ENCODE data around the gene DCHS2. TPM values are rescaled to one million over a fixed set of nuclear protein-coding genes. Genes with fewer than 3 reads are reported as not detected.

Gene DCHS2, protein sequence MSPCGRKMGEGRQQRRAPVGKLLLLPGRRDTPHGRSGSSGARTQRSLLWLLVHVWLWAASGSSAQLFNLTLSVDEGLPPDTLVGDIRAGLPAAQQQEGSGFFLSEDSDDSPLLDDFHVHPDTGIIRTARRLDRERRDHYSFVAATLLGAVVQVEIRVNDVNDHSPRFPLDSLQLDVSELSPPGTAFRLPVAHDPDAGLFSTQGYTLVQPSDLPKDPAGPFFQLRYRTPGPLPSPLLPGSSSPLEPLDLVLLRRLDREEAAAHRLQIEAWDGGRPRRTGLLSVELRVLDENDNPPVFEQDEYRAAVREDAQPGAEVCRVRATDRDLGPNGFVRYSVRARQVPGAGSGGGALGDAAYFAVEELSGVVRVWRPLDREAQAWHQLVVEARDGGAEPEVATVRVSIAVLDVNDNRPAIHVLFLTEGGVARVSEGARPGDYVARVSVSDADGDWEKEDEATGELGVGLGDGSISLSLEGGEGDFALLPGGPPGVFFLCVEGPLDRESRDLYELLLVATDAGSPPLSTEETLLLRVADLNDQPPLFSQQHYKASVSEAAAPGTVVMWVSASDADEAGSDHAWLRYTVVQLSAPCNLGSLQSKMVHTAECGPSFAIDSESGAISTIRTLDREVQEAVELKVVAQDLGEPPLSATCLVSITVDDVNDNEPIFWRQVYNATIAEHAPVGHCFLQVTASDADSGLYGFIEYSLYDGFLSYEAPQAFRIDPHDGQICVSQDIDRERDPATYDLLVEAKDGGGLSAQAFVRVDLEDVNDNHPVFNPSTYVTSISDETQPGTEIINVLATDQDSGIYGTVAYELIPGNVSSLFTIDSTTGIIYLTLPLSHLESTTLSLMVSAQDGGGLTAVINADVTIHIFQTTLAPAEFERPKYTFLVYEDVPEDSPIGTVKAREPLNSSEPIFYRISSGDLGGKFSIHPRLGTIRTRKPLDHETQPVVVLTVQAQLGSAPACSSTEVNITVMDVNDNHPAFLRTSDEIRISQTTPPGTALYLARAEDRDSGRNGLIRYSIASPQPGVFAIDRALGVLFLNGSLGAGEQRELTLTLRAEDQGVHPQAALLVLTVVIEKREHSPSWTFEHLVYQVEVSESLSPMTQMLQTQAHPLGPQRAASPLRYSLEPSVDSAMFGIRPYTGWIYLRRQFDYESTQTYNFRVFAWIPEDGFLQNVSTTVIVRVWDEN (N-terminal part only)
- total RNA-seq = under 0.01 TPM in 1 of 2 replicates, not detected in the other

DNA sequence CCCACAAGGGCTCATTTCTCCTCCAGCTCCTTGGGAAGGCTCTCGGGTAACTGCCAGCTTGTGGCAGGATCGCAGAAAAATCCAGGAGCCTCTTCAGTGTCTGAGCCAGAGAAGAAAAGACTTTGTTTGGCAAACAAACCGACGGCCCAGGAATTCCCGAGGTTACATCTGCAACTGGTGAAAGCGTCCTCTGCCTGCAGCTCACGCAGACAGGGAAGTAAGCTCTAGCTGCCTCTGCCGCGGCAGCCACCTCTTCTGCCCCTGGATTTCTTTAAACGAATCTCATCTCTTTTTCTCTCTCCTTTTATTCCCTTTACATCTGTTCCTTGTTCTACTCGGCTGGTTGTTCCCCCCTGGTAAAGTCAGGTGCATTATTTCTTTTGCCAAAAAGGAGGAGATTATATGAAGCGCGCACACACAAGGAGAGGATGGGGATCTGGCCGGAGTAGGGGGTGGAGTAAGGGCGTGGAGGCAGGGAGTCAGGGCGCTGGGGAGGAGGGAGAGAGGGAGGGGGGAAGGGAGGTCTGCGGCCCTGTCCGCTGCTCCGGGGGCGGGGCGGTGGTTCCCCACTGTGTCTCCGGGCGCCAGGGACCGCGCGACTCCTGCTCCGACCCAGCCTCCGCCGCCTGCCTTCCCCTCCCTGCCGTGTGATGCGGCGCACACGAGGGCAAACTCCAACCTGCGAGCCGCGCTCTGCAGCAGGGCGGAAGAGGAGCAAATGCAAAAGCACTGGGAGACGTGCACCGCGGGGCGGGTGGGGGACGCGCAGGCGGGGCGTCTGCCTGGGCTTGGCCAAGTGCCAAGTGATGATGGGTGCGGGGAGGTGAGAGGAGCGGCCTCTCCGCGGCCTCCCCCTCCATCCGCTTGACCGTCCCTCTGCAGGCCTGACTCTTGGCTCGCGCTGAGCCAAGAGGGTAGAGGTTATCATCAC lies at the start of gene DCHS2:
TSS of gene DCHS2 (minus strand) at position 459 of the 931 bp plus-strand sequence. CDS start at position 15, 444 bp downstream.

Other genes with a start within 250 kb of the DCHS2 start
- 90.6 and 102 TPM in 2 replicates for gene PLRG1, start 58.6 kb upstream of the DCHS2 start, total RNA-seq
- not detected in 2 replicates for gene FGB, start 71.2 kb upstream of the DCHS2 start, total RNA-seq
- not detected in 2 replicates for gene FGA, start 98.9 kb upstream of the DCHS2 start, total RNA-seq
- not detected in 2 replicates for gene FGG, start 120.9 kb upstream of the DCHS2 start, total RNA-seq